Endodermal cell (in vitro differentiated cells): ENCODE measurements around the gene MN1. TPM values are rescaled to one million over a fixed set of nuclear protein-coding genes. Genes with fewer than 3 reads are reported as not detected.

ENCODE experiments used
- DNase-seq: peaks from one replicate; pipeline ENCODE4 v3.0.0-alpha.2; 2017
- H3K27ac ChIP-seq: 2 replicates; pipeline ENCODE4 v1.5.1; 2013; ENCODE audit warnings: mild to moderate bottlenecking, low read depth, low read length, moderate library complexity
- H3K27me3 ChIP-seq: 2 replicates; pipeline ENCODE4 v1.6.1; 2013; ENCODE audit warnings: mild to moderate bottlenecking, low read length, moderate library complexity; ENCODE audit not compliant: insufficient read depth, control insufficient read depth, poor library complexity, severe bottlenecking
- H3K36me3 ChIP-seq: 2 replicates; pipeline ENCODE4 v1.7.0; 2013; ENCODE audit warnings: mild to moderate bottlenecking, low read length, moderate library complexity; ENCODE audit not compliant: control insufficient read depth, insufficient read depth
- H3K4me1 ChIP-seq: one replicate; pipeline ENCODE4 v1.7.0; 2013; ENCODE audit warnings: low read length; ENCODE audit not compliant: control insufficient read depth, insufficient read depth
- H3K4me3 ChIP-seq: 2 replicates; pipeline ENCODE4 v1.5.1; 2013; ENCODE audit warnings: mild to moderate bottlenecking, low read length, moderate library complexity
- H3K9ac ChIP-seq: 2 replicates; pipeline ENCODE4 v1.6.1; 2013; ENCODE audit warnings: mild to moderate bottlenecking, low read length, moderate library complexity; ENCODE audit not compliant: poor library complexity, severe bottlenecking; ENCODE audit errors: extremely low read depth
- H3K9me3 ChIP-seq: 2 replicates; pipeline ENCODE4 v1.6.1; 2013; ENCODE audit warnings: mild to moderate bottlenecking, low read length, moderate library complexity; ENCODE audit not compliant: control insufficient read depth
- H3K27ac Mint-ChIP-seq: 2 replicates; pipeline ENCODE4 v1.8.0; 2020; ENCODE audit warnings: mixed read lengths
- H3K27me3 Mint-ChIP-seq: 2 replicates; pipeline ENCODE4 v1.8.0; 2021; ENCODE audit warnings: mild to moderate bottlenecking, mixed read lengths; ENCODE audit not compliant: insufficient read depth
- H3K36me3 Mint-ChIP-seq: 2 replicates; pipeline ENCODE4 v1.8.0; 2020; ENCODE audit warnings: low read depth, mixed read lengths
- H3K4me1 Mint-ChIP-seq: 2 replicates; pipeline ENCODE4 v1.8.0; 2020; ENCODE audit warnings: mixed read lengths
- H3K4me3 Mint-ChIP-seq: 2 replicates; pipeline ENCODE4 v1.8.0; 2020; ENCODE audit warnings: mild to moderate bottlenecking, moderate library complexity, mixed read lengths
- H3K9me3 Mint-ChIP-seq: 2 replicates; pipeline ENCODE4 v1.8.0; 2020; ENCODE audit warnings: mild to moderate bottlenecking, mixed read lengths
- WGBS, 2 experiments: methylation state at CpG; one replicate each; pipeline versions ENCODE4 v1.1.5 to v1.1.7; 2013; ENCODE audit warnings: missing lambda C conversion rate in 2 of 2, mixed read lengths in 1 of 2; ENCODE audit not compliant: insufficient coverage in 1 of 2, insufficient read length in 1 of 2; 5-methylcytosine and 5-hydroxymethylcytosine counted together
- total RNA-seq, 2 donors: library from RNA; stranded (reverse); fragmentation: NEBNext Ultra II Directional in 1 of 2; extraction: Animal tissue kit (Norgen Biotek cat#: 25700) in 1 of 2; gene quantifications; 2 replicates in 1 of 2; 3 replicates in 1 of 2; pipeline ENCODE4 v1.2.1, GENCODE V29; 2021
- TF ChIP-seq, protein P1 (sequence below): fragments of 200-600 bp; sonication (generic); conservative IDR thresholded peaks from 2 replicates; pipeline ENCODE4 v1.5.0; 2021; ENCODE audit warnings: antibody characterized with exemption, mild to moderate bottlenecking

MN1 gene
- total RNA-seq, 2 donors from 2014 or later: 4.4 to 17.8 TPM

DNA sequence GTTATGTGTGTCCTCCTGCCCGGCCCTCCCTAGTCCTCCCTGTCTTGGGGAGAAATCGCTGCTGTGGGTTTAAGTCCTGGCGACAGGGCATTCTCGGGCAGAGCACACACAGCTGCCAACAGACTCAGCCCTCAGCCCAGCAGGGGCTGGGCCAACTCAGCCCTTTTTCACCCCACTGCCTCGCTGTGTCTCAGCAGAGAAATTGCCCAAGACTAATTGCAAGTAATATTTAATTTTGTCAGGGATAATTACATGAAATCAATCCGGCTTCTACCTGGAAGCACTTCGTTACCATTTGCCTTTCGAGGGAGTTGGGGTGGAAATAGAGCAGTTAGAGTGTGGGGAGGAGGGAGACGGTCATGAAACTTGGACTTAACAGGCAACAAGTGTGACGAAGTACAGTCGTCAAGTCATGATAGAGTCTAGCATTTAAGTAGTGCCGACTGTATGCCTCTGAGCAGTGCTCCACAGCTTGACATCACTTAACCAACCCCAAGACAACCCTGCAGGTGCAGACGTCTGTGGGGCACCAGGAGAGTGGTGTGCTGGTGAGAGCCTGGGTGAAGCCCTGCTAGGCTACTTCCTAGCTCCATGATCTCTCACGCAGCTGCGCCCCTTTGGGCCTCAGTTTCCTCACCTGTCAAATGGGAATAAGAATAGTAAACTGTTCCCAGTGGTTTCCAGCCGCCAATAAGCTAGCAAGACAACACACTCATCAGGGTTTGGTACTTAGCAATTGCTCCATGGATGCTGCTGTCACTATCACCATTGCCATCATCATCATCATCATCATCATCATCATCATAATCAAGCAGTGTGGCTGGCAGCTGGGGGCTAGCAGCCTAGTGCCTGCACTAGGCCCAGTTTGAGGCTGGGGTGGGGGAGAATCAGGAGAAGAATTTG is 29.2 kb downstream of the MN1 start:
- TF ChIP-seq, protein P1, sequence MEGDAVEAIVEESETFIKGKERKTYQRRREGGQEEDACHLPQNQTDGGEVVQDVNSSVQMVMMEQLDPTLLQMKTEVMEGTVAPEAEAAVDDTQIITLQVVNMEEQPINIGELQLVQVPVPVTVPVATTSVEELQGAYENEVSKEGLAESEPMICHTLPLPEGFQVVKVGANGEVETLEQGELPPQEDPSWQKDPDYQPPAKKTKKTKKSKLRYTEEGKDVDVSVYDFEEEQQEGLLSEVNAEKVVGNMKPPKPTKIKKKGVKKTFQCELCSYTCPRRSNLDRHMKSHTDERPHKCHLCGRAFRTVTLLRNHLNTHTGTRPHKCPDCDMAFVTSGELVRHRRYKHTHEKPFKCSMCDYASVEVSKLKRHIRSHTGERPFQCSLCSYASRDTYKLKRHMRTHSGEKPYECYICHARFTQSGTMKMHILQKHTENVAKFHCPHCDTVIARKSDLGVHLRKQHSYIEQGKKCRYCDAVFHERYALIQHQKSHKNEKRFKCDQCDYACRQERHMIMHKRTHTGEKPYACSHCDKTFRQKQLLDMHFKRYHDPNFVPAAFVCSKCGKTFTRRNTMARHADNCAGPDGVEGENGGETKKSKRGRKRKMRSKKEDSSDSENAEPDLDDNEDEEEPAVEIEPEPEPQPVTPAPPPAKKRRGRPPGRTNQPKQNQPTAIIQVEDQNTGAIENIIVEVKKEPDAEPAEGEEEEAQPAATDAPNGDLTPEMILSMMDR: no peak
- DNase-seq: no peak
- Mint-ChIP-seq H3K4me3 (no peak overlapping the region), H3K27me3 (no peaks in the 10 kb centered on the region), H3K4me1 (peaks cover 16% of the 10 kb centered on the region), H3K36me3 (peaks cover 3% of the 10 kb centered on the region), H3K27ac (no peak overlapping the region), H3K9me3 (no peaks in the 10 kb centered on the region)
- Histone ChIP-seq H3K9ac (no peak overlapping the region), H3K9me3 (no peaks in the 10 kb centered on the region), H3K4me3 (no peak overlapping the region), H3K36me3 (no peaks in the 10 kb centered on the region), H3K27ac (peak overlapping the region; percentile 72), H3K4me1 (peaks cover 4% of the 10 kb centered on the region), H3K27me3 (no peaks in the 10 kb centered on the region)
- WGBS, 2 experiments: 86 to 87% methylated on average over 13 to 16 of the region's 16 CpGs

DNA sequence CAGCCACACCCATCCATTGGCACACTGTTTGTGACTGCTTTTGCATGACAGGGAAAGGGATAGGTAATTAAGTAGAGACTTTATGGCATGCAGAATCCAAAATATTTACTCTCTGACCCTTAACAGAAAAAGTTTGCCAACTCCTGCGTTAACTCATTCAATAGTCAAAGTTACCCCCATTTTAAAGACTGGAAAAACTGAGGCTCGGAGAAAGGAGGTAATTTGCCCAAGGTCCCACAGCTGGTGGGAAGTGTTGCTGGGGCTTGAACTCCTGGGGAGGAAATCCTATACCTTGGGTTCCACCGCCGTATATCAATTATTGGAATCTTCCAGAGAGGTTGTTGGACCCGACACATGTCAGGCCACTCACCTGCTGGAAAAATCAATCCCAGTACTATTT is 29.9 kb downstream of the MN1 start:
- peaks cover 13% of the 10 kb centered on the region for H3K4me1 Mint-ChIP-seq
- TF ChIP-seq, protein P1: no peak
- no peaks in the 10 kb centered on the region for H3K9me3 Mint-ChIP-seq
- Histone ChIP-seq H3K36me3 (no peaks in the 10 kb centered on the region), H3K27me3 (no peaks in the 10 kb centered on the region), H3K27ac (no peak overlapping the region), H3K4me3 (no peak overlapping the region), H3K9ac (no peak overlapping the region), H3K4me1 (peaks cover 4% of the 10 kb centered on the region), H3K9me3 (no peaks in the 10 kb centered on the region)
- H3K27me3 Mint-ChIP-seq: no peaks in the 10 kb centered on the region
- H3K4me3 Mint-ChIP-seq: no peak overlapping the region
- no peak overlapping the region for H3K27ac Mint-ChIP-seq
- WGBS, 2 experiments: 93 to 97% methylated on average over 5 of the region's 5 CpGs
- peaks cover 3% of the 10 kb centered on the region for H3K36me3 Mint-ChIP-seq
- no peak for DNase-seq

DNA sequence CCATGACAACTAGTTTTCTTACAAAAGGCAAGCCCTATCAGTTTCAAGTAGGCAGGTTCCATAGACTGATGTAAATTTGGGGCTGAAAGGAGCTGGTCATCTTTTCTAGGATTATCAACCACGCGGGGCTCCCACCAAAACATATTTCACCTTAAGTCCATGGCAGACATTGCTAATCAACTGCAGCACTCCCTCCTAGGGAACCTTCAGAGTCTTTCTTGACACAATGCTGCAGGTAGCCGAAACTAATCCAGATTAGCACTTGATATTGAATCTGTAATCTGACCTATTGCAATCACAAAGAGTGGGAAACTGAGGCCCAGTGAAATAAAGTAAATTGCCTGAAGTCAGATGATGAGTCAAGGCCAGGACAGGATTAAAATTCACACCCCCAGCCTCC is 32.5 kb downstream of the MN1 start:
- H3K36me3 ChIP-seq: no peaks in the 10 kb centered on the region
- TF ChIP-seq, protein P1: no peak
- H3K27ac ChIP-seq: no peak overlapping the region
- Mint-ChIP-seq H3K9me3 (no peaks in the 10 kb centered on the region), H3K4me1 (peaks cover 5% of the 10 kb centered on the region), H3K27me3 (no peaks in the 10 kb centered on the region), H3K36me3 (peaks cover 17% of the 10 kb centered on the region), H3K27ac (no peak overlapping the region), H3K4me3 (no peak overlapping the region)
- H3K4me3 ChIP-seq: no peak overlapping the region
- H3K4me1 ChIP-seq: no peaks in the 10 kb centered on the region
- H3K9ac ChIP-seq: no peak overlapping the region
- DNase-seq: no peak
- no peaks in the 10 kb centered on the region for H3K9me3 ChIP-seq
- no peaks in the 10 kb centered on the region for H3K27me3 ChIP-seq
- WGBS, 2 experiments: 73 to 80% methylated on average over 1 to 3 of the region's 3 CpGs
